Thyroid gland (tissue), 4 donors: ENCODE measurements around the gene FAM118A. TPM values are rescaled to one million over a fixed set of nuclear protein-coding genes. Genes with fewer than 3 reads are reported as not detected.

Experiments used
- DNase-seq, 2 donors: peaks; one replicate each; pipeline ENCODE4 v3.0.0-alpha.2; 2019
- H3K27ac ChIP-seq, 3 donors: fragments of 200-600 bp; sonication (generic); 1 replicate in 2 of 3; 2 replicates in 1 of 3; pipeline ENCODE4 v1.5.1; 2016 to 2019; ENCODE audit warnings: mild to moderate bottlenecking in 1 of 3, moderate library complexity in 1 of 3
- H3K27me3 ChIP-seq: fragments of 200-600 bp; sonication (generic); one replicate; pipeline ENCODE4 v1.5.1; 2019
- H3K36me3 ChIP-seq, 2 donors: fragments of 200-600 bp; sonication (generic); one replicate each; pipeline ENCODE4 v1.5.1; 2016 to 2019
- H3K4me1 ChIP-seq, 2 donors: fragments of 200-600 bp; sonication (generic); one replicate each; pipeline ENCODE4 v1.5.1; 2017 to 2019
- H3K4me3 ChIP-seq, 3 donors: fragments of 200-600 bp; sonication (generic); replicated peaks in 1 of 3; 1 replicate in 2 of 3; 2 replicates in 1 of 3; pipeline ENCODE4 v1.5.1; 2016; ENCODE audit warnings: mild to moderate bottlenecking in 1 of 3
- H3K9me3 ChIP-seq: fragments of 200-600 bp; sonication (generic); one replicate; pipeline ENCODE4 v1.5.1; 2017
- CTCF ChIP-seq, 6 experiments: fragments of 200-600 bp in 3 of 6; fragments of 450-650 bp in 3 of 6; sonication (generic) in 3 of 6; IDR thresholded peaks; one replicate each; pipeline ENCODE4 v1.5.1; 2016 to 2019; ENCODE audit warnings: antibody characterized with exemption in 6 of 6, mild to moderate bottlenecking in 2 of 6, inconsistent platforms in 1 of 6, moderate library complexity in 1 of 6
- POLR2A ChIP-seq, 2 donors: fragments of 450-650 bp; IDR thresholded peaks; one replicate each; pipeline ENCODE4 v1.6.1; 2017; ENCODE audit warnings: antibody characterized with exemption in 2 of 2, mild to moderate bottlenecking in 2 of 2, moderate library complexity in 1 of 2
- WGBS, 2 donors: methylation state at CpG; one replicate each; pipeline ENCODE4 v1.1.5; 2017; 5-methylcytosine and 5-hydroxymethylcytosine counted together
- intact Hi-C: fragments of 100-400 bp; cut with DNase I; formaldehyde crosslinking; loops from one replicate; pipeline ENCODE4 v1.15.1; 2023
- total RNA-seq, 4 donors: library from RNA; depleted of rRNA; stranded (reverse); fragments of >200 nt; gene quantifications; one replicate each; pipeline ENCODE4 v1.2.3, GENCODE V29; 2016

The FAM118A gene
- total RNA-seq, 4 donors from 2014 or later, result 15.7 to 104 (median 75.3) TPM

GRCh38 chr22:45376703-45377102 is 67.0 kb downstream of the FAM118A start:
- TF ChIP-seq POLR2A (IDR thresholded peaks at IDR 0.05) (no peak), CTCF (IDR thresholded peaks at IDR 0.05) (no peak)
- intact Hi-C loops, result no loop called here
- Histone ChIP-seq H3K27ac (no peak overlapping the region), H3K4me3 (no peak overlapping the region), H3K27me3 (no peaks in the 10 kb centered on the region), H3K4me1 (no peaks in the 10 kb centered on the region), H3K9me3 (no peaks in the 10 kb centered on the region), H3K36me3 (no peaks in the 10 kb centered on the region)
- 69 to 76% methylated on average over 1 of the region's 1 CpG for WGBS, 2 donors
- peak; percentile 10 for DNase-seq

GRCh38 chr22:45381348-45381747 is 71.6 kb downstream of the FAM118A start:
- TF ChIP-seq POLR2A (IDR thresholded peaks at IDR 0.05), result no peak
- TF ChIP-seq CTCF (IDR thresholded peaks at IDR 0.05), result no peak
- Histone ChIP-seq H3K4me1 (no peaks in the 10 kb centered on the region), H3K9me3 (no peaks in the 10 kb centered on the region), H3K4me3 (no peak overlapping the region), H3K27me3 (no peaks in the 10 kb centered on the region), H3K36me3 (no peaks in the 10 kb centered on the region), H3K27ac (no peak overlapping the region)
- no peak for DNase-seq
- 88 to 92% methylated on average over 2 of the region's 2 CpGs for WGBS, 2 donors
- intact Hi-C loops, result no loop called here

- Histone ChIP-seq H3K4me3 (no peak overlapping the region), H3K27me3 (no peaks in the 10 kb centered on the region), H3K4me1 (no peaks in the 10 kb centered on the region), H3K9me3 (no peaks in the 10 kb centered on the region), H3K36me3 (no peaks in the 10 kb centered on the region), H3K27ac (no peak overlapping the region)
- 86 to 91% methylated on average over 3 of the region's 3 CpGs for WGBS, 2 donors
- DNase-seq, result no peak
- TF ChIP-seq POLR2A (IDR thresholded peaks at IDR 0.05), result no peak
- TF ChIP-seq CTCF (IDR thresholded peaks at IDR 0.05), result no peak
- intact Hi-C loops, result no loop called here
These were observed 79.8 kb downstream of the FAM118A start for GRCh38 chr22:45389546-45389945.

Other genes with a start within 250 kb of the FAM118A start
- gene NUP50, start 146.0 kb upstream of the FAM118A start, total RNA-seq, result 100 to 1,000 TPM in 2 of 4 donors, 10 to 100 TPM in 2; 53.9 to 128 (median 91.9) TPM
- gene KIAA0930, start 69.0 kb upstream of the FAM118A start, total RNA-seq, result 10 to 100 TPM; 21.0 to 42.7 (median 25.0) TPM
- gene UPK3A, start 25.0 kb upstream of the FAM118A start, total RNA-seq, result 1 to 10 TPM in 3 of 4 donors, not detected in 1; 2.1 to 3.9 (median 2.6) TPM
- under 1 TPM in 1 of 4 donors, not detected in 3; 0.13 TPM for gene SMC1B, start 103.7 kb downstream of the FAM118A start, total RNA-seq
- 1 to 10 TPM in 1 of 4 donors, under 1 TPM in 1, not detected in 2; 0.45 to 4.2 TPM for gene RIBC2, start 103.8 kb downstream of the FAM118A start, total RNA-seq
- 100 to 1,000 TPM in 3 of 4 donors, 10 to 100 TPM in 1; 52.3 to 199 (median 163) TPM for gene FBLN1, start 192.9 kb downstream of the FAM118A start, total RNA-seq